Natural killer cell (primary cell): Measurements from ENCODE around the gene PTEN. TPM values are rescaled to one million over a fixed set of nuclear protein-coding genes. Genes with fewer than 3 reads are reported as not detected.
A peak's percentile ranks its signal among the peaks of the same experiment; 100 is the strongest.
"Not testable (repeated sequence)": the region's sequence is repeated elsewhere in the genome, so short reads cannot be mapped to it uniquely, and the experiment has no call there.

Source experiments
- ATAC-seq, 3 donors: fragments of 150-1000 bp in 2 of 3; fragments of 200-7000 bp in 1 of 3; cut with Tn5 transposase; 1 replicate in 1 of 3; 2 replicates in 2 of 3; pipeline ENCODE4 v1.10.0; 2021; ENCODE audit warnings: mild to moderate bottlenecking in 2 of 3, moderate library complexity in 2 of 3
- DNase-seq, 2 donors: peaks; one replicate each; pipeline versions ENCODE4 v3.0.0 to v3.0.0-alpha.2; 2013 to 2021; ENCODE audit warnings: mixed read lengths in 1 of 2
- H3K27ac ChIP-seq: one replicate; pipeline ENCODE4 v1.5.1; 2013; ENCODE audit warnings: mild to moderate bottlenecking, low read length
- H3K27me3 ChIP-seq: one replicate; pipeline ENCODE4 v1.6.1; 2013; ENCODE audit warnings: low read length; ENCODE audit not compliant: control insufficient read depth, insufficient read depth
- H3K36me3 ChIP-seq: one replicate; pipeline ENCODE4 v1.6.1; 2013; ENCODE audit warnings: low read length; ENCODE audit not compliant: control insufficient read depth, insufficient read depth
- H3K4me1 ChIP-seq: one replicate; pipeline ENCODE4 v1.6.1; 2013; ENCODE audit warnings: low read length; ENCODE audit not compliant: control insufficient read depth, insufficient read depth
- H3K4me3 ChIP-seq: one replicate; pipeline ENCODE4 v1.5.1; 2013; ENCODE audit warnings: low read length
- H3K9me3 ChIP-seq: one replicate; pipeline ENCODE4 v1.6.1; 2013; ENCODE audit warnings: low read length; ENCODE audit not compliant: control insufficient read depth, insufficient read depth
- H3K27ac Mint-ChIP-seq, 2 donors: one replicate each; pipeline ENCODE4 v1.8.0; 2022; ENCODE audit warnings: mild to moderate bottlenecking in 2 of 2, mixed read lengths in 2 of 2, moderate library complexity in 1 of 2
- H3K27me3 Mint-ChIP-seq, 2 donors: one replicate each; pipeline ENCODE4 v1.8.0; 2022; ENCODE audit warnings: low read depth in 2 of 2, mixed read lengths in 2 of 2
- H3K36me3 Mint-ChIP-seq: one replicate; pipeline ENCODE4 v1.8.0; 2022; ENCODE audit warnings: mixed read lengths
- H3K4me1 Mint-ChIP-seq, 2 donors: one replicate each; pipeline ENCODE4 v1.8.0; 2022; ENCODE audit warnings: mixed read lengths in 2 of 2
- H3K4me3 Mint-ChIP-seq: one replicate; pipeline ENCODE4 v1.8.0; 2022; ENCODE audit warnings: mild to moderate bottlenecking, moderate library complexity, mixed read lengths
- H3K9me3 Mint-ChIP-seq, 2 donors: one replicate each; pipeline ENCODE4 v1.8.0; 2022; ENCODE audit warnings: mixed read lengths in 2 of 2
- WGBS: methylation state at CpG from one replicate; pipeline ENCODE4 v1.1.7; 2013; ENCODE audit warnings: missing lambda C conversion rate; ENCODE audit not compliant: insufficient coverage; 5-methylcytosine and 5-hydroxymethylcytosine counted together
- intact Hi-C: fragments of 100-400 bp; cut with micrococcal nuclease; formaldehyde crosslinking; loops from one replicate; pipeline ENCODE4 v1.14.2; 2022
- total RNA-seq, 4 donors: library from RNA; stranded (reverse); fragments of 120-200 nt in 1 of 4; gene quantifications; one replicate each; pipeline versions ENCODE4 v1.2.3 to v1.2.4, GENCODE V29; 2013 to 2022
- TF ChIP-seq, protein P1 (sequence below): fragments of 200-600 bp; IDR thresholded peaks from one replicate; pipeline ENCODE4 v1.8.0; 2022; ENCODE audit warnings: antibody characterized with exemption

Gene PTEN
- total RNA-seq, 3 donors from 2014 or later (not counting 1 experiment from before 2014, with no cell fraction given), result 107 to 142 (median 121) TPM

DNA sequence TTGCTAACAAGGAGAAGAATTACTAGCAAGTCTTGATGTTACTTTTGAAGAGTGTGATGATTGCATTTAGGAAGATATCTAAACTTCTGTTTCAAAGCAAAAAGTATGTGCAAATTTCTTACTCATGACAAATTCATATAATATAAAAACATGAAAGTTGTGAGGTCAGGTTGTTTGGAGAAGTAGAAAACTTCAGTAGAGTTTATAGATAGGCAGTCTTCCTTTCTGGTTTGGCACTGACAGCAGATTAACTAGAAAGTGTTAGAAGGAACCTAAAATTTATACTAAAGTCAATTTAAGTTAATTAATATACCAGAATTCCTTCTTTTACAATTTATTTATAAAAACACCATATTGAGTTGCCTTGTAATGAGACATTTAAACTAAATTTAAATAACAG, 16.9 kb downstream of the PTEN start:
- no peaks in the 10 kb centered on the region for H3K36me3 Mint-ChIP-seq

DNA sequence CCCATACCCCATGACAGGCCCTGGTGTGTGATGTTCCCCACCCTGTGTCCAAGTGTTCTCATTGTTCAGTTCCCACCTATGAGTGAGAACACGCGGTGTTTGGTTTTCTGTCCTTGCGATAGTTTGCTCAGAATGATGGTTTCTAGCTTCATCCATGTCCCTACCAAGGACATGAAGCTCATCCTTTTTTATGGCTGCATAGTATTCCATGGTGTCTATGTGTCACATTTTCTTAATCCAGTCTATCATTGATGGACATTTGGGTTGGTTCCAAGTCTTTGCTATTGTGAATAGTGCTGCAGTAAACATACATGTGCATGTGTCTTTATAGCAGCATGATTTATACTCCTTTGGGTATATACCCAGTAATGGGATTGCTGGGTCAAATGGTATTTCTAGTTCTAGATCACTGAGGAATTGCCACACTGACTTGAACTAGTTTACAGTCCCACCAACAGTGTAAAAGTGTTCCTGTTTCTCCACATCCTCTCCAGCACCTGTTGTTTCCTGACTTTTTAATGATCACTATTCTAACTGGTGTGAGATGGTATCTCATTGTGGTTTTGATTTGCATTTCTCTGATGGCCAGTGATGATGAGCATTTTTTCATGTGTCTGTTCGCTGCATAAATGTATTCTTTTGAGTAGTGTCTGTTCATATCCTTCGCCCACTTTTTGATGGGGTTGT, 18.1 kb downstream of the PTEN start:
- ATAC-seq, H3K9me3 ChIP-seq, intact Hi-C loops, H3K4me1 ChIP-seq, H3K27me3 ChIP-seq, H3K9me3 Mint-ChIP-seq, H3K4me3 ChIP-seq, H3K27me3 Mint-ChIP-seq, H3K27ac ChIP-seq, H3K4me3 Mint-ChIP-seq, H3K36me3 Mint-ChIP-seq, DNase-seq: not testable (repeated sequence)
- peaks cover 37 to 41% of the 10 kb centered on the region in 2 donors for H3K4me1 Mint-ChIP-seq
- H3K36me3 ChIP-seq, result peaks cover 17% of the 10 kb centered on the region
- peak overlapping the region in 1 of 2 donors; percentile 50 for H3K27ac Mint-ChIP-seq
- WGBS, result 97% methylated on average over 5 of the region's 5 CpGs

More for the DNA sequence above, 16.9 kb downstream of the PTEN start:
- H3K27me3 ChIP-seq, result no peaks in the 10 kb centered on the region
- Mint-ChIP-seq H3K4me1 (peaks cover 31 to 33% of the 10 kb centered on the region in 2 donors), H3K27ac (no peak overlapping the region), H3K27me3 (no peaks in the 10 kb centered on the region), H3K4me3 (no peak overlapping the region), H3K9me3 (no peaks in the 10 kb centered on the region)
- TF ChIP-seq, protein P1, sequence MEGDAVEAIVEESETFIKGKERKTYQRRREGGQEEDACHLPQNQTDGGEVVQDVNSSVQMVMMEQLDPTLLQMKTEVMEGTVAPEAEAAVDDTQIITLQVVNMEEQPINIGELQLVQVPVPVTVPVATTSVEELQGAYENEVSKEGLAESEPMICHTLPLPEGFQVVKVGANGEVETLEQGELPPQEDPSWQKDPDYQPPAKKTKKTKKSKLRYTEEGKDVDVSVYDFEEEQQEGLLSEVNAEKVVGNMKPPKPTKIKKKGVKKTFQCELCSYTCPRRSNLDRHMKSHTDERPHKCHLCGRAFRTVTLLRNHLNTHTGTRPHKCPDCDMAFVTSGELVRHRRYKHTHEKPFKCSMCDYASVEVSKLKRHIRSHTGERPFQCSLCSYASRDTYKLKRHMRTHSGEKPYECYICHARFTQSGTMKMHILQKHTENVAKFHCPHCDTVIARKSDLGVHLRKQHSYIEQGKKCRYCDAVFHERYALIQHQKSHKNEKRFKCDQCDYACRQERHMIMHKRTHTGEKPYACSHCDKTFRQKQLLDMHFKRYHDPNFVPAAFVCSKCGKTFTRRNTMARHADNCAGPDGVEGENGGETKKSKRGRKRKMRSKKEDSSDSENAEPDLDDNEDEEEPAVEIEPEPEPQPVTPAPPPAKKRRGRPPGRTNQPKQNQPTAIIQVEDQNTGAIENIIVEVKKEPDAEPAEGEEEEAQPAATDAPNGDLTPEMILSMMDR, result no peak
- intact Hi-C loops, result no loop called here
- no peak overlapping the region for H3K4me3 ChIP-seq
- H3K9me3 ChIP-seq, result no peaks in the 10 kb centered on the region
- H3K4me1 ChIP-seq, result no peaks in the 10 kb centered on the region
- DNase-seq (no peak), ATAC-seq (no peak)
- H3K27ac ChIP-seq, result no peak overlapping the region
- H3K36me3 ChIP-seq, result peaks cover 7% of the 10 kb centered on the region

DNA sequence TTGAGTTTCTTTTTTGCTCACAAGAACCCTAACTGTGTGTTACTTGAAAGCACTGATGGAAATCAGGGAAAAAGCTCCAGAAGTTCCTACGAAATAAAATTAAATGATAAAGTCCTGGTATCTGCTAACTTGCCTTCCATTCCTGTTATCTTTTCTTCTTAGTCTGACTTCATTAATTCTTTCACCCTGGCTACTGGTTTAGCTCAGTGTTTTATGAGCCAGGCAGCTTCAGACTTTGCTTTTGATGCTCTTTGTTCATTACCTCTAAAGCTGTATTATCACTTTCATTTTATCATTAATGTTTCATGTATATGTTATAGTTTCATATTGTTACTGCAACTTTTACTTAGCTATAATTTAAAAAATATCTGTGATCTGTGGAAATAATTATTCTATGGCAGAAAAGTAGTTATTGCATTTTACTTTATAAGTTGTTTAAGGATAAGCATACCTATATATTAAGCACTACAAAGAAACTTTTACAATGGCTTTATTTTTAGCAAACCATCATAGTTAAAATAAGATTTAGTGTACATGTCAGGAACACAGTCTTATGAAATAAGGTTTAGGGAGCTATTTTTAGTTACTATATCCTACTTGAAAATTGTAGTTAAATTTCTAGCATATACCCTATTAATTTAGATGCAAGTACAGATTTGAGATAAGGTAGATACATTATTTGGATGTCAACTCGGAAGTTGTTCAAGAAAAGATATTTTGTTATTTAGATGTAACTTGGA, 19.3 kb downstream of the PTEN start:
- no peaks in the 10 kb centered on the region for H3K4me1 ChIP-seq
- peaks cover 0 to 3% of the 10 kb centered on the region in 2 donors for H3K9me3 Mint-ChIP-seq
- TF ChIP-seq, protein P1, result no peak
- H3K9me3 ChIP-seq, result peaks cover 2% of the 10 kb centered on the region
- no peak for DNase-seq
- H3K4me3 ChIP-seq, result no peak overlapping the region
- no peaks in the 10 kb centered on the region for H3K27me3 Mint-ChIP-seq
- WGBS, result 83% methylated on average over 2 of the region's 2 CpGs
- H3K27ac Mint-ChIP-seq, result peak overlapping the region in 1 of 2 donors; percentile 50
- H3K27me3 ChIP-seq, result no peaks in the 10 kb centered on the region
- peaks cover 49 to 53% of the 10 kb centered on the region in 2 donors for H3K4me1 Mint-ChIP-seq
- no peak overlapping the region for H3K27ac ChIP-seq
- peaks cover 15% of the 10 kb centered on the region for H3K36me3 Mint-ChIP-seq
- peaks cover 22% of the 10 kb centered on the region for H3K36me3 ChIP-seq
- intact Hi-C loops, result no loop called here
- H3K4me3 Mint-ChIP-seq, result no peak overlapping the region
- ATAC-seq, result no peak

DNA sequence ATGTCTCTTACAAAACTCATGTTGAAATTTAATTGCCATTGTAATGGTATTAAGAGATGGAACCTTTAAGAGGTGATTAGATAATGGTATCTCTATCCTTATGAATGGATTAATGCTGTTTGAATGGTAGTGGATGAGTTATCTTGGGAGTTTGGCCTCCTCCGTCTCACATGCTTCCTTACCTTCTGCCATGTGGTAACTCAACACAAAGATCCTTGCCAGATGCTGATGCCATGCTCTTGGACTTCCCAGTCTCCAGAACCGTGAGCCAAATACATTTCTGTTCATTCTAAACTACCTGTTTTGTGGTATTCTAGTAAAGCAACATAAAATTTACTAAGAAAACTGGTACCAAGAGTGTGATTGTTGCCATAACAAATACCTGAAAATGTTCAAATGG, 23.2 kb downstream of the PTEN start:
- H3K36me3 Mint-ChIP-seq, result peaks cover 15% of the 10 kb centered on the region

More for the DNA sequence above, 23.2 kb downstream of the PTEN start:
- Histone ChIP-seq H3K4me1 (no peaks in the 10 kb centered on the region), H3K9me3 (peaks cover 2% of the 10 kb centered on the region), H3K27ac (no peak overlapping the region), H3K36me3 (peaks cover 20% of the 10 kb centered on the region), H3K4me3 (no peak overlapping the region), H3K27me3 (no peaks in the 10 kb centered on the region)
- intact Hi-C loops, result no loop called here
- ATAC-seq (no peak), DNase-seq (no peak)
- Mint-ChIP-seq H3K4me3 (no peak overlapping the region), H3K27ac (peak overlapping the region in 1 of 2 donors; percentile 4), H3K4me1 (peaks cover 47 to 49% of the 10 kb centered on the region in 2 donors), H3K27me3 (no peaks in the 10 kb centered on the region), H3K9me3 (peaks cover 0 to 3% of the 10 kb centered on the region in 2 donors)
- TF ChIP-seq, protein P1, result no peak
- 100% methylated on average over 1 of the region's 2 CpGs for WGBS
